OCI-LY7 (cell line): ENCODE data around the gene AFDN. TPM values are rescaled to one million over a fixed set of nuclear protein-coding genes. Genes with fewer than 3 reads are reported as not detected.

ENCODE experiments used
- BruUV-seq: library from RNA; stranded (reverse); fragments of 400-500 nt; replicated peaks from 2 replicates; lab custom pipeline; 2021; lab: Mats Ljungman, UMichigan
- CTCF ChIA-PET: fragments of 300-600 bp; sonication (Branson Sonifier 250); formaldehyde crosslinking; loops from one replicate; lab custom pipeline; 2022; ENCODE audit warnings: antibody characterized with exemption; ENCODE audit not compliant: unreplicated experiment; lab: Charles Lee
- POLR2A ChIA-PET: fragments of 300-600 bp; sonication (Branson Sonifier 250); formaldehyde crosslinking; loops from one replicate; lab custom pipeline; 2022; ENCODE audit warnings: antibody characterized with exemption; lab: Charles Lee
- DNase-seq: peaks from one replicate; pipeline ENCODE4 v3.0.0-alpha.2; 2015; ENCODE audit warnings: low spot score
- H2AFZ ChIP-seq: fragments of 200-600 bp; sonication (generic), shearing (Covaris generic); 2 replicates; pipeline ENCODE4 v1.6.1; 2014; ENCODE audit warnings: mild to moderate bottlenecking, antibody characterized with exemption, low read length, moderate library complexity
- H3K27ac ChIP-seq: fragments of 200-600 bp; sonication (generic); 2 replicates; pipeline ENCODE4 v1.5.1; 2014; ENCODE audit warnings: mixed run types, low read depth, mild to moderate bottlenecking, moderate library complexity, low read length, inconsistent platforms; ENCODE audit not compliant: poor library complexity, severe bottlenecking
- H3K36me3 ChIP-seq: fragments of 200-600 bp; sonication (generic); 2 replicates; pipeline ENCODE4 v1.6.1; 2014; ENCODE audit warnings: mild to moderate bottlenecking, antibody characterized with exemption, low read length, moderate library complexity, mixed read lengths; ENCODE audit not compliant: insufficient read depth
- H3K4me1 ChIP-seq: fragments of 200-600 bp; sonication (generic); 2 replicates; pipeline ENCODE4 v1.5.1; 2014; ENCODE audit warnings: mild to moderate bottlenecking, low read length; ENCODE audit not compliant: insufficient read depth, poor library complexity, severe bottlenecking
- H3K4me2 ChIP-seq: fragments of 200-600 bp; sonication (generic); 2 replicates; pipeline ENCODE4 v1.6.1; 2014; ENCODE audit warnings: mild to moderate bottlenecking, low read length
- H3K4me3 ChIP-seq: fragments of 200-600 bp; sonication (generic); 2 replicates; pipeline ENCODE4 v1.5.1; 2014; ENCODE audit warnings: mild to moderate bottlenecking, low read depth, low read length; ENCODE audit not compliant: poor library complexity, severe bottlenecking
- H3K79me2 ChIP-seq: fragments of 200-600 bp; sonication (generic); 2 replicates; pipeline ENCODE4 v1.6.1; 2016; ENCODE audit warnings: low read depth, mild to moderate bottlenecking, low read length, moderate library complexity, mixed read lengths; ENCODE audit not compliant: insufficient read depth
- H3K9me2 ChIP-seq: fragments of 200-600 bp; sonication (generic); 2 replicates; pipeline ENCODE4 v1.6.1; 2016; ENCODE audit warnings: mild to moderate bottlenecking, low read length, mixed read lengths; ENCODE audit not compliant: insufficient read depth
- H3K9me3 ChIP-seq: fragments of 200-600 bp; sonication (generic); 2 replicates; pipeline ENCODE4 v1.6.1; 2014; ENCODE audit warnings: mild to moderate bottlenecking, mixed run types, low read length, mixed read lengths
- H4K20me1 ChIP-seq: fragments of 200-600 bp; sonication (generic); 2 replicates; pipeline ENCODE4 v1.6.1; 2014; ENCODE audit warnings: mild to moderate bottlenecking, antibody characterized with exemption, low read length, moderate library complexity, mixed read lengths; ENCODE audit not compliant: insufficient read depth
- EZH2phosphoT487 ChIP-seq: fragments of 200-600 bp; sonication (generic); IDR thresholded peaks from 2 replicates; pipeline ENCODE4 v1.6.1; 2018; ENCODE audit warnings: low read depth, borderline replicate concordance, mild to moderate bottlenecking, mixed run types, antibody characterized with exemption, low read length, moderate library complexity, mixed read lengths
- intact Hi-C: fragments of 100-400 bp; cut with micrococcal nuclease; formaldehyde crosslinking; loops from one replicate; pipeline ENCODE4 v1.10.0; 2022; ENCODE audit not compliant: unreplicated experiment
- total RNA-seq, 2 experiments: library from RNA; depleted of rRNA in 1 of 2; stranded (reverse); fragments of >200 nt in 1 of 2; shearing (Covaris generic) in 1 of 2; gene quantifications; 2 replicates each; pipeline ENCODE4 v1.2.3, GENCODE V29; 2014 to 2022
- TF ChIP-seq, protein P1 (sequence below): fragments of 200-600 bp; sonication (generic); conservative IDR thresholded peaks from 2 replicates; pipeline ENCODE4 v1.5.1; 2014; ENCODE audit warnings: mild to moderate bottlenecking, antibody characterized with exemption, low read length, moderate library complexity, mixed read lengths

Gene AFDN
- total RNA-seq, 2 experiments from 2014 or later: 43.6 to 71.6 TPM

DNA sequence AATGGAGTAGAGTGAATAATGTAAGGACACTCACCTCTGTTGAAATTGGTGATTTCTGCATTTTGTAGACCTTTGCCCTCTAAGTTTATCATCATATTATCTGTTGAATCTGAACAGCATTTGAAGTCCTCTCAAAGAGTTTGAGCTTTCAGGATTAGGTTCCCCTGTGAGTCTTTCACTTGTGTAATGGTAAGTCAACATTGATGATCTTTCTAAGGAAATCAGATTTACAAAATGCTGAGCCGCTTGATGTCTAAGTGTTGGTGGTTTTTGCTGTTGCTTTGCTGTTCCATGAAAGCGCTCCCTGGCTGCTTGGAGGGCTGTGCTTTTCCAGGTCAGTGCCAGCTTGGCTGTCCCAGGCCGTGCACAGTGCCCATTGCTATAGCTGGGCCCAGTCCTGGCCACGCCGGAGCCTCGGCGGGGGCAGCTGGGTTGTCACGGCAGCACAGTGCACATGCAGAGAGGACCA, 136.9 kb downstream of the AFDN start:
- no peaks in the 10 kb centered on the region for H3K4me1 ChIP-seq
- no TSS peak for BruUV-seq
- H3K4me3 ChIP-seq: no peak overlapping the region
- TF ChIP-seq EZH2phosphoT487: no peak
- TF ChIP-seq, protein P1, sequence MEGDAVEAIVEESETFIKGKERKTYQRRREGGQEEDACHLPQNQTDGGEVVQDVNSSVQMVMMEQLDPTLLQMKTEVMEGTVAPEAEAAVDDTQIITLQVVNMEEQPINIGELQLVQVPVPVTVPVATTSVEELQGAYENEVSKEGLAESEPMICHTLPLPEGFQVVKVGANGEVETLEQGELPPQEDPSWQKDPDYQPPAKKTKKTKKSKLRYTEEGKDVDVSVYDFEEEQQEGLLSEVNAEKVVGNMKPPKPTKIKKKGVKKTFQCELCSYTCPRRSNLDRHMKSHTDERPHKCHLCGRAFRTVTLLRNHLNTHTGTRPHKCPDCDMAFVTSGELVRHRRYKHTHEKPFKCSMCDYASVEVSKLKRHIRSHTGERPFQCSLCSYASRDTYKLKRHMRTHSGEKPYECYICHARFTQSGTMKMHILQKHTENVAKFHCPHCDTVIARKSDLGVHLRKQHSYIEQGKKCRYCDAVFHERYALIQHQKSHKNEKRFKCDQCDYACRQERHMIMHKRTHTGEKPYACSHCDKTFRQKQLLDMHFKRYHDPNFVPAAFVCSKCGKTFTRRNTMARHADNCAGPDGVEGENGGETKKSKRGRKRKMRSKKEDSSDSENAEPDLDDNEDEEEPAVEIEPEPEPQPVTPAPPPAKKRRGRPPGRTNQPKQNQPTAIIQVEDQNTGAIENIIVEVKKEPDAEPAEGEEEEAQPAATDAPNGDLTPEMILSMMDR: no peak
- H3K79me2 ChIP-seq: no peaks in the 10 kb centered on the region
- ChIA-PET CTCF (no interaction called here), POLR2A (no interaction called here)
- no peaks in the 10 kb centered on the region for H3K9me3 ChIP-seq
- no peak overlapping the region for H3K4me2 ChIP-seq
- no peak for DNase-seq
- no peaks in the 10 kb centered on the region for H3K9me2 ChIP-seq
- no peaks in the 10 kb centered on the region for H4K20me1 ChIP-seq
- intact Hi-C loops: no loop called here
- no peak overlapping the region for H2AFZ ChIP-seq
- H3K27ac ChIP-seq: no peak overlapping the region
- H3K36me3 ChIP-seq: peaks cover 8% of the 10 kb centered on the region; the same call in 1 of the 2 replicates

DNA sequence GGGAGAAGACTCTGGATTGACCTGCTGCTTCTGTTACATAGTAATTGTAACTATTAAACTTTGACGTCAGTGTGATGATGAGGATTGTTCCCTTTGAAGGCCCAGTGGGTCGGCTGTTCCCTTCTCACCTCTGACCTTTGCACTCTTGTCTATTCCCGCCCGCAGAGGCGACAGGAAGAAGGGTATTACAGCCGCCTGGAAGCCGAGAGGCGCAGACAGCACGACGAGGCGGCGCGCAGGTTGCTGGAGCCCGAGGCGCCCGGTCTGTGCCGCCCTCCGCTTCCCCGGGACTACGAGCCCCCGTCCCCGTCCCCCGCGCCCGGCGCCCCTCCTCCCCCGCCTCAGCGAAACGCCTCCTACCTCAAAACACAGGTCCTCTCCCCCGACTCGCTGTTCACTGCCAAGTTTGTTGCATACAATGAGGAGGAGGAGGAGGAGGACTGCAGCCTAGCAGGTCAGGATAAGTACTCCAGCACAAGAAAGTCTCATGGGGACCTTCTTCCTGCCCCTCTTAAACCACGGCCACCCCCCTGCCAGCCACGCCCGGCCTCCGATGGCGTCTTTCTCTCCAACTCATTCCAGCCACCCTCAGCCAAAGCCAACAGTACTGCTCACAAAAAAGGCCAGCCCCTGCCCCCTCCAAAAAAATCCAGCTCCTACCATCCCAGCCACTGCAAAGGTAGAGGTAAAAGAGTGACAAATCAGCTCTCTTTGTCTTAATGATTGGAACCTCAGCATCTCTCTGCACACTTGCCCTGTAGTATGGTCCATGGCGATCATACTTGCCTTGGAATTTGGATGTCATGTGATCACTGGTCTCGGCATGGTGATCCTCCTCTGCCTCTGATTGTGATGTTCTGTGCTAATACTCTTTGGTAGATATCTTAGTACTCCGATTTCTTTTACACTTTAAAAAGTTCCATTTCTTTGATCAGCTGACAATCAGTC, 139.2 kb downstream of the AFDN start:
- no peaks in the 10 kb centered on the region for H3K79me2 ChIP-seq
- no peaks in the 10 kb centered on the region for H3K4me1 ChIP-seq
- H3K4me3 ChIP-seq: no peak overlapping the region
- no TSS peak for BruUV-seq
- H3K27ac ChIP-seq: no peak overlapping the region
- H3K9me2 ChIP-seq: no peaks in the 10 kb centered on the region
- ChIA-PET CTCF (no interaction called here), POLR2A (no interaction called here)
- intact Hi-C loops: no loop called here
- no peaks in the 10 kb centered on the region for H4K20me1 ChIP-seq
- no peak for DNase-seq
- no peak overlapping the region for H2AFZ ChIP-seq
- TF ChIP-seq, protein P1: no peak
- TF ChIP-seq EZH2phosphoT487: no peak
- no peak overlapping the region for H3K4me2 ChIP-seq
- H3K9me3 ChIP-seq: no peaks in the 10 kb centered on the region
- H3K36me3 ChIP-seq: peaks cover 8% of the 10 kb centered on the region; the same call in 1 of the 2 replicates

DNA sequence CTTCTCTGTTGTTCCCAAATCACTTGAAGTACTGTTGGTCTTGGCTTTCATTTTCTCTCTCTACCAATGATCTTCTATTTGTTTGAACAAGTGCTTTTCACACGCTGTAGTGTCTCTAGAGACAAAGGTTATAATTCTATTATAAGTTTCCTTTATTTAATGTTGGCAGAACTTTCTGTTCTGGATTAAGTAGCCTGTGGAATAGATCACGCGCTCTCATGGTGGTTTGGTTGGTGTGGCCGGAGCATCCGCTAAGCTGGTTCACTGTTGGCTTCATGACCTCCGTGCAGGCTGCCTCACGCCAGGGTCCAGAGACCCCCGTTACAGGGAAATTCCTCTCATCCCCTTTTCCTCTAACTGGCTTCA, 139.8 kb downstream of the AFDN start:
- no peak for DNase-seq
- no peak overlapping the region for H3K4me3 ChIP-seq
- H3K79me2 ChIP-seq: no peaks in the 10 kb centered on the region
- no peaks in the 10 kb centered on the region for H3K4me1 ChIP-seq
- H3K36me3 ChIP-seq: peaks cover 8% of the 10 kb centered on the region; the same call in 1 of the 2 replicates
- no peak overlapping the region for H3K27ac ChIP-seq
- ChIA-PET CTCF (no interaction called here), POLR2A (no interaction called here)
- no TSS peak for BruUV-seq
- no peak overlapping the region for H3K4me2 ChIP-seq
- intact Hi-C loops: no loop called here
- no peaks in the 10 kb centered on the region for H3K9me2 ChIP-seq
- H4K20me1 ChIP-seq: no peaks in the 10 kb centered on the region
- no peak for TF ChIP-seq EZH2phosphoT487
- TF ChIP-seq, protein P1: no peak
- H2AFZ ChIP-seq: no peak overlapping the region
- no peaks in the 10 kb centered on the region for H3K9me3 ChIP-seq
